ENCODE results near the gene ETF1. TPM values are rescaled to one million over a fixed set of nuclear protein-coding genes. Genes with fewer than 3 reads are reported as not detected.

The ETF1 gene
- total and polyA plus RNA-seq, 9 of the 15 experiments (the other 6 are each of a cell fraction or from before 2014, with no cell fraction given), result 53.7 to 209 (median 164) TPM

GRCh38 chr5:138464008-138464387, 79.0 kb downstream of the ETF1 start (continued):
- TF ChIP-seq E2F1 (CRISPR knock-in tag; IDR thresholded peaks at IDR 0.05) (peak; percentile 91), KDM5B (IDR thresholded peaks at IDR 0.05; ENCODE audit: insufficient replicate concordance, low read depth, low read length) (peak; percentile 68), PHB (CRISPR knock-in tag; IDR thresholded peaks at IDR 0.05) (no peak), CHCHD3 (CRISPR knock-in tag; IDR thresholded peaks at IDR 0.05) (no peak), LEF1 (IDR thresholded peaks at IDR 0.05) (no peak), PATZ1 (CRISPR knock-in tag; IDR thresholded peaks at IDR 0.05; ENCODE audit: borderline replicate concordance) (no peak), HDAC2 (IDR thresholded peaks at IDR 0.05) (no peak), NR2C2 (CRISPR knock-in tag; IDR thresholded peaks at IDR 0.05) (no peak), NR2C2 (tag; IDR thresholded peaks at IDR 0.05) (no peak), SREBF1 (IDR thresholded peaks at IDR 0.05; ENCODE audit: borderline replicate concordance, low read depth, low read length) (no peak), U2AF2 (optimal IDR thresholded peaks at IDR 0.05; ENCODE audit: low read depth, low read length) (no peak), GABPB1 (CRISPR knock-in tag; IDR thresholded peaks at IDR 0.05) (peak; percentile 87), TOE1 (IDR thresholded peaks at IDR 0.05; ENCODE audit: borderline replicate concordance) (no peak), TOE1 (CRISPR knock-in tag; IDR thresholded peaks at IDR 0.05; ENCODE audit: borderline replicate concordance, low read depth) (0 out of 2 replicates have a peak, but pooled peaks have one; percentile 61), SMAD1 (IDR thresholded peaks at IDR 0.05; ENCODE audit: low read depth, low read length, partially characterized antibody) (peak; percentile 81), POLR2B (IDR thresholded peaks at IDR 0.05; ENCODE audit: low read depth, partially characterized antibody) (no peak), RNF2 (IDR thresholded peaks at IDR 0.05) (peak; percentile 35), RAD51 (IDR thresholded peaks at IDR 0.05; ENCODE audit: borderline replicate concordance, low read depth) (no peak), GABPA (tag; conservative IDR thresholded peaks at IDR 0.05; ENCODE audit: low read depth) (peak; percentile 76), MCM3 (IDR thresholded peaks at IDR 0.05) (no peak), SUPT5H (IDR thresholded peaks at IDR 0.05) (peak; percentile 73; the same call in 1 of the 2 replicates)
- TF ChIP-seq, protein P1, sequence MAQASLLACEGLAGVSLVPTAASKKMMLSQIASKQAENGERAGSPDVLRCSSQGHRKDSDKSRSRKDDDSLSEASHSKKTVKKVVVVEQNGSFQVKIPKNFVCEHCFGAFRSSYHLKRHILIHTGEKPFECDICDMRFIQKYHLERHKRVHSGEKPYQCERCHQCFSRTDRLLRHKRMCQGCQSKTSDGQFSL (CRISPR knock-in tag; IDR thresholded peaks at IDR 0.05), result peak; percentile 58; the same call in 1 of the 2 replicates
- TF ChIP-seq, protein P1 (tag; IDR thresholded peaks at IDR 0.05), result no peak; a peak in 1 of 4 replicates
- TF ChIP-seq, protein P2, sequence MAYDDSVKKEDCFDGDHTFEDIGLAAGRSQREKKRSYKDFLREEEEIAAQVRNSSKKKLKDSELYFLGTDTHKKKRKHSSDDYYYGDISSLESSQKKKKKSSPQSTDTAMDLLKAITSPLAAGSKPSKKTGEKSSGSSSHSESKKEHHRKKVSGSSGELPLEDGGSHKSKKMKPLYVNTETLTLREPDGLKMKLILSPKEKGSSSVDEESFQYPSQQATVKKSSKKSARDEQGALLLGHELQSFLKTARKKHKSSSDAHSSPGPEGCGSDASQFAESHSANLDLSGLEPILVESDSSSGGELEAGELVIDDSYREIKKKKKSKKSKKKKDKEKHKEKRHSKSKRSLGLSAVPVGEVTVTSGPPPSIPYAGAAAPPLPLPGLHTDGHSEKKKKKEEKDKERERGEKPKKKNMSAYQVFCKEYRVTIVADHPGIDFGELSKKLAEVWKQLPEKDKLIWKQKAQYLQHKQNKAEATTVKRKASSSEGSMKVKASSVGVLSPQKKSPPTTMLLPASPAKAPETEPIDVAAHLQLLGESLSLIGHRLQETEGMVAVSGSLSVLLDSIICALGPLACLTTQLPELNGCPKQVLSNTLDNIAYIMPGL (CRISPR knock-in tag; IDR thresholded peaks at IDR 0.05), result no peak; the same call in none of the 2 replicates
- TF ChIP-seq, protein P3, sequence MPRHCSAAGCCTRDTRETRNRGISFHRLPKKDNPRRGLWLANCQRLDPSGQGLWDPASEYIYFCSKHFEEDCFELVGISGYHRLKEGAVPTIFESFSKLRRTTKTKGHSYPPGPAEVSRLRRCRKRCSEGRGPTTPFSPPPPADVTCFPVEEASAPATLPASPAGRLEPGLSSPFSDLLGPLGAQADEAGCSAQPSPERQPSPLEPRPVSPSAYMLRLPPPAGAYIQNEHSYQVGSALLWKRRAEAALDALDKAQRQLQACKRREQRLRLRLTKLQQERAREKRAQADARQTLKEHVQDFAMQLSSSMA (CRISPR knock-in tag; IDR thresholded peaks at IDR 0.05), result no peak
